Uterus (tissue), 2 donors: ENCODE data around the gene CLSTN3.

Experiments
- POLR2A ChIP-seq, 2 donors: fragments of 450-650 bp; IDR thresholded peaks; one replicate each; pipeline ENCODE4 v1.6.1; 2016; ENCODE audit warnings: antibody characterized with exemption in 2 of 2, mild to moderate bottlenecking in 1 of 2, moderate library complexity in 1 of 2
- TF ChIP-seq, protein P1 (sequence below), 4 experiments: fragments of 200-600 bp in 2 of 4; fragments of 450-650 bp in 2 of 4; sonication (generic) in 2 of 4; IDR thresholded peaks; one replicate each; pipeline ENCODE4 v1.5.1; 2016 to 2019; ENCODE audit warnings: antibody characterized with exemption in 4 of 4, mild to moderate bottlenecking in 2 of 4, moderate library complexity in 1 of 4

DNA sequence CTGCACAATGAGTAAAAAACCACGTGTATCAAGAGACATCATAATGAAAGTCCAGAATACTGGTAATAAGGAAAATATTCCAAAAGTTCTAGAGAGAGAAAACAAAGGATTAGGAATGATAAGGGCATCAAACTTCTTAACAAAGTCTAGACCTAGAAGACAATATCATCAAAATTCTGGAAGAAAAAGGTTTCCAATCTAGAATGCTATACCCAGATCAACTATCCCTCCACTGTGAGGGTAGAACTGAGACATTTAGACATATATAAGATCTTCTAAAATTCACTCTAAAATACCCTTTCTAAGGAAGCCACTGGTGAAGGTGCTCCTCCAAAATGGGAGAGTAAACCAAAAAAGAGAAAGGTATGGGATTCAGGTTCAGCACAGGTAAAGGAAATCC, 24.1 kb upstream of the CLSTN3 start:
- TF ChIP-seq, protein P1, sequence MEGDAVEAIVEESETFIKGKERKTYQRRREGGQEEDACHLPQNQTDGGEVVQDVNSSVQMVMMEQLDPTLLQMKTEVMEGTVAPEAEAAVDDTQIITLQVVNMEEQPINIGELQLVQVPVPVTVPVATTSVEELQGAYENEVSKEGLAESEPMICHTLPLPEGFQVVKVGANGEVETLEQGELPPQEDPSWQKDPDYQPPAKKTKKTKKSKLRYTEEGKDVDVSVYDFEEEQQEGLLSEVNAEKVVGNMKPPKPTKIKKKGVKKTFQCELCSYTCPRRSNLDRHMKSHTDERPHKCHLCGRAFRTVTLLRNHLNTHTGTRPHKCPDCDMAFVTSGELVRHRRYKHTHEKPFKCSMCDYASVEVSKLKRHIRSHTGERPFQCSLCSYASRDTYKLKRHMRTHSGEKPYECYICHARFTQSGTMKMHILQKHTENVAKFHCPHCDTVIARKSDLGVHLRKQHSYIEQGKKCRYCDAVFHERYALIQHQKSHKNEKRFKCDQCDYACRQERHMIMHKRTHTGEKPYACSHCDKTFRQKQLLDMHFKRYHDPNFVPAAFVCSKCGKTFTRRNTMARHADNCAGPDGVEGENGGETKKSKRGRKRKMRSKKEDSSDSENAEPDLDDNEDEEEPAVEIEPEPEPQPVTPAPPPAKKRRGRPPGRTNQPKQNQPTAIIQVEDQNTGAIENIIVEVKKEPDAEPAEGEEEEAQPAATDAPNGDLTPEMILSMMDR (IDR thresholded peaks at IDR 0.05): no peak
- TF ChIP-seq POLR2A (IDR thresholded peaks at IDR 0.05): no peak
